ENCODE measurements around the gene INSIG1.

INSIG1 gene

GRCh38 chr7:155316427-155317113 is 18.9 kb downstream of the INSIG1 start:
- Mint-ChIP-seq H3K27me3 (ENCODE audit: low read depth) (peaks cover 8% of the 10 kb centered on the region), H3K9me3 (peaks cover 8% of the 10 kb centered on the region), H3K4me3 (no peak overlapping the region), H3K36me3 (ENCODE audit: low read depth) (no peaks in the 10 kb centered on the region), H3K4me1 (no peaks in the 10 kb centered on the region), H3K27ac (no peak overlapping the region)
- TF ChIP-seq CTCF (IDR thresholded peaks at IDR 0.05; ENCODE audit: unreplicated experiment in 3 of 3) = no peak

- peaks cover 8% of the 10 kb centered on the region for H3K9me3 Mint-ChIP-seq
- no peaks in the 10 kb centered on the region for H3K36me3 Mint-ChIP-seq (ENCODE audit: low read depth)
- no peak overlapping the region for H3K27ac Mint-ChIP-seq
- H3K4me3 Mint-ChIP-seq = no peak overlapping the region
- peaks cover 8% of the 10 kb centered on the region for H3K27me3 Mint-ChIP-seq (ENCODE audit: low read depth)
- no peaks in the 10 kb centered on the region for H3K4me1 Mint-ChIP-seq
- no peak for TF ChIP-seq CTCF (IDR thresholded peaks at IDR 0.05; ENCODE audit: unreplicated experiment in 3 of 3)
Observed at GRCh38 chr7:155317114-155317434, 19.4 kb downstream of the INSIG1 start.

- Mint-ChIP-seq H3K9me3 (peaks cover 9% of the 10 kb centered on the region), H3K27ac (no peak overlapping the region), H3K4me1 (no peaks in the 10 kb centered on the region), H3K36me3 (ENCODE audit: low read depth) (no peaks in the 10 kb centered on the region), H3K27me3 (ENCODE audit: low read depth) (peaks cover 8% of the 10 kb centered on the region), H3K4me3 (no peak overlapping the region)
- no peak for TF ChIP-seq CTCF (IDR thresholded peaks at IDR 0.05; ENCODE audit: unreplicated experiment in 3 of 3)
Observed at GRCh38 chr7:155318245-155318644, 20.6 kb downstream of the INSIG1 start.

GRCh38 chr7:155322530-155322929 is 24.9 kb downstream of the INSIG1 start:
- H3K9me3 Mint-ChIP-seq = peaks cover 8% of the 10 kb centered on the region
- TF ChIP-seq CTCF (IDR thresholded peaks at IDR 0.05; ENCODE audit: unreplicated experiment in 3 of 3) = no peak
- H3K4me1 Mint-ChIP-seq = no peaks in the 10 kb centered on the region
- no peaks in the 10 kb centered on the region for H3K36me3 Mint-ChIP-seq (ENCODE audit: low read depth)
- H3K27me3 Mint-ChIP-seq (ENCODE audit: low read depth) = peaks cover 20% of the 10 kb centered on the region
- no peak overlapping the region for H3K4me3 Mint-ChIP-seq
- H3K27ac Mint-ChIP-seq = no peak overlapping the region

- TF ChIP-seq CTCF (IDR thresholded peaks at IDR 0.05; ENCODE audit: unreplicated experiment in 3 of 3) = no peak
- Mint-ChIP-seq H3K4me1 (no peaks in the 10 kb centered on the region), H3K9me3 (peaks cover 8% of the 10 kb centered on the region), H3K4me3 (no peak overlapping the region), H3K27ac (no peak overlapping the region), H3K36me3 (ENCODE audit: low read depth) (no peaks in the 10 kb centered on the region), H3K27me3 (ENCODE audit: low read depth) (peaks cover 20% of the 10 kb centered on the region)
Observed at GRCh38 chr7:155323001-155323638, 25.4 kb downstream of the INSIG1 start.
